Adipose tissue (tissue), 3 donors: ENCODE data around the gene CCDC136. TPM values are rescaled to one million over a fixed set of nuclear protein-coding genes. Genes with fewer than 3 reads are reported as not detected.

Experiments
- H3K27ac ChIP-seq: one replicate; pipeline ENCODE4 v1.5.1; 2013; ENCODE audit warnings: low read depth, low read length
- WGBS, 3 donors: extraction: QIAGEN DNeasy Blood & Tissue Kit; methylation state at CpG; one replicate each; pipeline ENCODE4 v1.1.7; 2013; 5-methylcytosine and 5-hydroxymethylcytosine counted together
- polyA plus RNA-seq, 3 donors: library from polyadenylated mRNA; stranded (reverse); fragments of 200-250 nt; gene quantifications; one replicate each; pipeline ENCODE4 v1.2.3, GENCODE V29; 2013
- donor health status: healthy with polysubstance abuse.
- donor health status: Bipolar disorder and iron deficiency.
- donor health status: healthy.

Gene CCDC136
- polyA plus RNA-seq, 3 donors: 0.79 to 2.8 (median 1.1) TPM

- H3K27ac ChIP-seq: no peak overlapping the region
- 91 to 96% (median 95%) methylated on average over 7 of the region's 7 CpGs for WGBS, 3 donors
These were observed 16.8 kb upstream of the CCDC136 start for GRCh38 chr7:128774921-128775320.

DNA sequence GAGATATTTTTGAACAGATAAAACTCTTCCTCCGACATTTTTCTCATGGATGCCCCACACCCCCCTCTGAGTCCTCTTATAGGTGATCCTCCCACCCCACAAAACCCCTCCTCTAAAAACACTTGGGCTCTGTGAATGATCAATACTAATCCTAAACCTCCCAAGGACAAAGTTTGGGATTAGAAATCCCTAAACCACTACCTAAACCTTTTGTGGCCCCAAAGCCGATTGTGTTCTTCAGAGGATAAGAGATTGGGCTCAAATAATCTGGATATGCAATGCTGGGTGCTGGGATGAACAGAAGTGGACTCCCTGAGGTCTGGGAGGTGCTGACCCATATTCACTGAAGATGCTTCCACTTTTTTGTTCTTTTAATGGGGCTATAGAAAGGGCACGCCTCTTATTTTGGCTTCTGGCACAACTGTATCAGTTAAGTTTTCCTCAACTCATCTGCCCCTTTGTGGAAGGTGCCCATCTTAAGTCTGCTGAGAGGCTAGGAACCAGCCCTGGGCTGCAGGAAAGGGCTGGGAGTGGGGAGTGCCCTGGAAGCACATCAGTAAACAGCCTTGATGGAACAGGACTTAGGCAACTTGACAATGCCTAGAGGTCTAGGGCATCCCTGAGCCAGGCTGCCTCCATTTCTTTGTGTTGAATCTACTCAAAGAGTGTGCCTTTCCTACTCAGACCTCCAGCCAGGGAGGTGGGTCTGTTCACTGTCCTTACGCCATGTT, 15.9 kb upstream of the CCDC136 start, which contains the start of gene OPN1SW:
Gene OPN1SW, minus strand, starts transcription at position 51 of the 731 bp plus-strand sequence. Its CDS starts 13 bp downstream, at position 38.
- H3K27ac ChIP-seq: no peak within 1 kb of the TSS
- 93 to 98% (median 94%) methylated on average over 4 of the region's 4 CpGs for WGBS, 3 donors

- no peak overlapping the region for H3K27ac ChIP-seq
- WGBS, 3 donors: 54 to 75% (median 63%) methylated on average over 5 of the region's 5 CpGs
These were observed 14.3 kb upstream of the CCDC136 start for GRCh38 chr7:128777156-128778123.

- 95 to 98% (median 95%) methylated on average over 5 of the region's 5 CpGs for WGBS, 3 donors
- H3K27ac ChIP-seq: no peak overlapping the region
These were observed 12.8 kb upstream of the CCDC136 start for GRCh38 chr7:128778946-128779345.

- H3K27ac ChIP-seq: no peak overlapping the region
- 66 to 84% (median 70%) methylated on average over 5 of the region's 5 CpGs for WGBS, 3 donors
These were observed 10.6 kb upstream of the CCDC136 start for GRCh38 chr7:128781126-128781525.

DNA sequence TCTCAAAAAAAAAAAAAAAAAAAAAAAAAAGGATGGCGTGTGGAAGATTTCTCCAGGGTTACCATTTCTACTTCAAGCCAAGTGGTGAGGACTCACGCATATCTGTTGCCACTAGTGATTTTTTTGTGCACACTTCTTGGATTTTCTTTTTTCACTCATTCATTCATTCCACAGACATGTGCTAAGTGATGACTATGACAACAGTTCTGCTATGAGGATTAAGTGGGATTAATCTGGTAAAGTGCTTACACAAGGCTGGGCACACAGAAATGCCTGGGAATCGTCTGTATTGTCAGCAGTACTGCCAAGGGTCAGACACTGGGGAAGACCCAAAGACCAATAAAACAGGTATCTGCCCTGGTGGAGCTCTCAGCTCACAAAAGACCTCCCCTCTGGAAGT, 9.9 kb upstream of the CCDC136 start:
- no peak overlapping the region for H3K27ac ChIP-seq
- 62 to 77% (median 76%) methylated on average over 3 of the region's 3 CpGs for WGBS, 3 donors

- 46 to 63% (median 47%) methylated on average over 15 of the region's 15 CpGs for WGBS, 3 donors
- H3K27ac ChIP-seq: no peak overlapping the region
These were observed 8.5 kb upstream of the CCDC136 start for GRCh38 chr7:128783143-128783861.

DNA sequence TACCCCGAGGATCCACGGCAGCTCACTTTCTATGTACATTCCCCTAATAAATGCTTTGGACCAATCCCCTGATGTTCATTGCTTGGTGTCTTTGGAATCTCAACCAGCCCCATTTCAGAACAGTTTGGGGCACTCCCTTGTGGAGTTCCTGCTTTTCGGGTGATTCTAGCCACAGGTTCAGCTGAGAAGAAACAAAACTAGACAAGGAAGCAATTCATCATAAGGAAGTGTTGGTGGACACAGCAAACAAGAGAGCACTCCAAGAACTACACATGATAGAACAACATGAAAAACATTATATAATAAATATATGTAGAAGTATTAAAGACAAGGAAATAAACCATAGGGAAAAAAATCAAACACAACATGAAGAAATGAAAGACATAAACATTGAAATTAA, 6.0 kb upstream of the CCDC136 start:
- 76 to 93% (median 84%) methylated on average over 3 of the region's 3 CpGs for WGBS, 3 donors
- no peak overlapping the region for H3K27ac ChIP-seq

- no peak overlapping the region for H3K27ac ChIP-seq
- WGBS, 3 donors: 63 to 85% (median 84%) methylated on average over 9 of the region's 9 CpGs
These were observed 3.0 kb upstream of the CCDC136 start for GRCh38 chr7:128788446-128789412.

- WGBS, 3 donors: 14 to 25% (median 16%) methylated on average over 22 to 45 of the region's 45 CpGs
These were observed 1.3 kb upstream of the CCDC136 start for GRCh38 chr7:128790315-128791041.

GRCh38 chr7:128791972-128792327, 182 bp downstream of the CCDC136 start:
- 23 to 37% (median 24%) methylated on average over 7 to 9 of the region's 9 CpGs for WGBS, 3 donors
- no peak overlapping the region for H3K27ac ChIP-seq

More at GRCh38 chr7:128790315-128791041, 1.3 kb upstream of the CCDC136 start:
- H3K27ac ChIP-seq: no peak overlapping the region

DNA sequence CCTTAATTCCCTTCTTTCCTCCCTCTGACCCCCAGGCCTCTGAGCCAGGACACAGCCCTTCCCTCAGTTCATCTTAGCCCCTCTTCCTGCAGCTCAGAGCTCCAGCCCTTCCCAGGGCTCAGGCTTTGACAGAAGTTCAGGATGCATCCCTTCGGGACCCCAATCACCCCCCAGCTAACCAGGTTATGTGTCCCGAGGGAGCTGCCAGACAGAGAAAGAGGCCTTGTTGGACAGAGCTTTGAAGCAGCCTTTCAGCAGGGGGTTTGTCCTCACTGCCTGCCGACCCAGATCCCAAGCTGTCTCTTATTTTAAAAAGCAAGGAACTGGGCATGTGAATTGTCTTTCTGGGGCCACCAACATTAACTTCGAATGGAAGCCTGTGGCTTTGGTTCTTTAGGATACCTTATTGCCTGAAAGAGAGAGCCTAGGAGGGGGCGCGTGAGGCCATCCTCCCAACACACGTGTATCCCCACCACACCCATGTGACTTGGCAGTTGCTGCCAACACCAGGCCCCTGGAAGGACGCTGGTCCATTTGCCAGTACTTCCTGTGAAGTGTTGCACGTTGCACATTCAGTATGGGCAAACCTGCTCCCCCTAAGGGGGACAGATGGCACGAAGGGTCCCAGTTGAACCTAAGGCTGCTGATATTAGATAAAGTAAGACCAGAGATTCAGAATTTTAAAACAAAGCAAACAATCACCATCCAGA, 858 bp downstream of the CCDC136 start:
- 46 to 67% (median 54%) methylated on average over 10 of the region's 10 CpGs for WGBS, 3 donors
- H3K27ac ChIP-seq: no peak overlapping the region

GRCh38 chr7:128793181-128793547, 1.4 kb downstream of the CCDC136 start:
- no peak overlapping the region for H3K27ac ChIP-seq
- WGBS, 3 donors: 94 to 98% (median 96%) methylated on average over 5 of the region's 5 CpGs

DNA sequence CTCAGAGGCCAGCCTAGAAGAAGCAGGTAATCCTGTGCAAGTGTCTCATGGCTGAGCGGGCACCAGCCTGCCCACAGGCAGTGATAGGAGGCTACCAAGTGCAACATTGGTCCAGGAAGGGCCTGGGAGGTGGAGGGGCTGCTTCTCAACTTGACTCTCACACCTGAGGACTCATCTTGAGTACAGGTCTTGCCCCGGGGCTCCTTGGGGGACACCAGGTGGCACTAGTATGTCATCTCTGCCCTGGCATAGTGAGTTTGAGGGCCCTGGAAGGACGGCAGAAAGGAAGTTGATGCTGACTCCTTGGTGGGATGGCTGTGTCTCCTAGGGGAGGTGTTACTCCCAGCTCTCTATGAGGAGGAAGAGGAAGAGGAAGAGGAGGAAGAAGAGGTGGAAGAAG, 2.3 kb downstream of the CCDC136 start:
- H3K27ac ChIP-seq: no peak overlapping the region
- WGBS, 3 donors: 65 to 73% (median 65%) methylated on average over 3 of the region's 3 CpGs

GRCh38 chr7:128794436-128794835, 2.7 kb downstream of the CCDC136 start:
- WGBS, 3 donors: 93 to 96% (median 95%) methylated on average over 8 of the region's 8 CpGs
- no peak overlapping the region for H3K27ac ChIP-seq

DNA sequence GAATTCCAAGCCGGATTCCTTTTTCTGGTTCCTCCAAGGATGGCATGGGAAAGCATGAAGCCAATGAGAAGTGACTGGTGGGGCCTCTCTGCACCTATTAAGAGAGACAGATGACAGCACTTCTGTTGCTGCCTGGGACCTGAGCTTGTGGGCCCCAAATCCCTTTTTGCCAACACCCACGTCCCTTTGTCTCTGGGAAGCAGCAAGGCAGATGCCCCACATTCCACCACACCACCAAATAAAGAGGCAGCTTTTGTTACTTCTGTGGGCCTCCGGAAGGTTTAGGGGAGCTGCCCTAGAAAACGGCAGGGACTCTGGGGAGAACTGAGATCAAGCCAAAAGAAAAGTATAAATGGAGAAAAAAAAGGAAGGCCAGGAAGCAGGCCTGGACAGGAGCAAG, 3.4 kb downstream of the CCDC136 start:
- WGBS, 3 donors: 86 to 90% (median 90%) methylated on average over 4 of the region's 4 CpGs
- no peak overlapping the region for H3K27ac ChIP-seq
